H9 (cell line): ENCODE results near the gene RGSL1. TPM values are rescaled to one million over a fixed set of nuclear protein-coding genes. Genes with fewer than 3 reads are reported as not detected.

Experiments
- DNase-seq: peaks from one replicate; pipeline ENCODE4 v3.0.0-alpha.2; 2017
- H2AFZ ChIP-seq: one replicate; pipeline ENCODE4 v1.6.1; 2013; ENCODE audit warnings: mild to moderate bottlenecking, low read length, control low read depth, moderate library complexity
- H2AK5ac ChIP-seq: 2 replicates; pipeline ENCODE4 v1.6.1; 2013; ENCODE audit warnings: low read length, control low read depth, mixed read lengths; ENCODE audit not compliant: insufficient read length
- H2BK120ac ChIP-seq: one replicate; pipeline ENCODE4 v1.6.1; 2013; ENCODE audit warnings: low read depth, mild to moderate bottlenecking, low read length, control low read depth, inconsistent platforms; ENCODE audit not compliant: poor library complexity, severe bottlenecking
- H2BK12ac ChIP-seq: 2 replicates; pipeline ENCODE4 v1.6.1; 2013; ENCODE audit warnings: low read length, control low read depth, mixed read lengths, low read depth; ENCODE audit not compliant: insufficient read length
- H2BK15ac ChIP-seq: 2 replicates; pipeline ENCODE4 v1.6.1; 2013; ENCODE audit warnings: low read depth, low read length, control low read depth
- H2BK20ac ChIP-seq: one replicate; pipeline ENCODE4 v1.6.1; 2013; ENCODE audit warnings: low read depth, mild to moderate bottlenecking, low read length, control low read depth, inconsistent platforms; ENCODE audit not compliant: poor library complexity, severe bottlenecking
- H2BK5ac ChIP-seq: 2 replicates; pipeline ENCODE4 v1.6.1; 2013; ENCODE audit warnings: low read length, control low read depth, mixed read lengths; ENCODE audit not compliant: insufficient read length
- H3K14ac ChIP-seq: 2 replicates; pipeline ENCODE4 v1.6.1; 2013; ENCODE audit warnings: low read length, control low read depth; ENCODE audit not compliant: insufficient read depth
- H3K18ac ChIP-seq: 2 replicates; pipeline ENCODE4 v1.6.1; 2013; ENCODE audit warnings: low read depth, mild to moderate bottlenecking, mixed read lengths, low read length, control low read depth; ENCODE audit not compliant: insufficient read length
- H3K23ac ChIP-seq: 2 replicates; pipeline ENCODE4 v1.6.1; 2013; ENCODE audit warnings: low read length, control low read depth, mixed read lengths, low read depth; ENCODE audit not compliant: insufficient read length
- H3K23me2 ChIP-seq: 2 replicates; pipeline ENCODE4 v1.6.1; 2013; ENCODE audit warnings: low read depth, mild to moderate bottlenecking, mixed read lengths, low read length, control low read depth; ENCODE audit not compliant: insufficient read length, poor library complexity, severe bottlenecking
- H3K27ac ChIP-seq: 2 replicates; pipeline ENCODE4 v1.5.1; 2013; ENCODE audit warnings: low read length, control low read depth, mixed read lengths, low read depth; ENCODE audit not compliant: insufficient read length
- H3K27me3 ChIP-seq: 2 replicates; pipeline ENCODE4 v1.6.1; 2013; ENCODE audit warnings: low read length, control low read depth, inconsistent platforms; ENCODE audit not compliant: insufficient read depth
- H3K4ac ChIP-seq: 2 replicates; pipeline ENCODE4 v1.6.1; 2013; ENCODE audit warnings: low read depth, mild to moderate bottlenecking, control low read depth, inconsistent platforms, low read length, moderate library complexity
- H3K4me1 ChIP-seq: 2 replicates; pipeline ENCODE4 v1.6.1; 2013; ENCODE audit warnings: low read length, control low read depth, inconsistent platforms; ENCODE audit not compliant: insufficient read depth
- H3K4me2 ChIP-seq: 2 replicates; pipeline ENCODE4 v1.6.1; 2013; ENCODE audit warnings: low read length, control low read depth, mixed read lengths; ENCODE audit not compliant: insufficient read length, insufficient read depth
- H3K56ac ChIP-seq: 2 replicates; pipeline ENCODE4 v1.6.1; 2013; ENCODE audit warnings: low read depth, mild to moderate bottlenecking, mixed read lengths, low read length, control low read depth; ENCODE audit not compliant: insufficient read length
- H3K79me1 ChIP-seq: 2 replicates; pipeline ENCODE4 v1.6.1; 2013; ENCODE audit warnings: low read depth, mild to moderate bottlenecking, moderate library complexity, low read length, control low read depth, inconsistent platforms; ENCODE audit not compliant: insufficient read depth, poor library complexity, severe bottlenecking
- H3K79me2 ChIP-seq: 2 replicates; pipeline ENCODE4 v1.6.1; 2013; ENCODE audit warnings: low read length, control low read depth, inconsistent platforms; ENCODE audit not compliant: insufficient read depth
- H3K9ac ChIP-seq: 2 replicates; pipeline ENCODE4 v1.6.1; 2013; ENCODE audit warnings: low read length, control low read depth, mixed read lengths; ENCODE audit not compliant: insufficient read length; ENCODE audit errors: extremely low read depth
- H3K9me3 ChIP-seq: one replicate; pipeline ENCODE4 v1.6.1; 2013; ENCODE audit warnings: low read depth, low read length, inconsistent platforms; ENCODE audit not compliant: control insufficient read depth
- H3T11ph ChIP-seq: one replicate; pipeline ENCODE4 v1.6.1; 2013; ENCODE audit warnings: mild to moderate bottlenecking, low read length, control low read depth, inconsistent platforms
- H4K20me1 ChIP-seq: one replicate; pipeline ENCODE4 v1.6.1; 2013; ENCODE audit not compliant: control insufficient read depth, insufficient read length, insufficient read depth
- H4K5ac ChIP-seq: 2 replicates; pipeline ENCODE4 v1.6.1; 2013; ENCODE audit warnings: low read depth, mild to moderate bottlenecking, mixed read lengths, low read length, control low read depth; ENCODE audit not compliant: insufficient read length
- H4K8ac ChIP-seq: replicated peaks from 2 replicates; pipeline ENCODE4 v1.6.1; 2013; ENCODE audit warnings: low read length, control low read depth, mixed read lengths, low read depth; ENCODE audit not compliant: insufficient read length
- H4K91ac ChIP-seq: 2 replicates; pipeline ENCODE4 v1.6.1; 2013; ENCODE audit warnings: low read depth, mild to moderate bottlenecking, moderate library complexity, mixed read lengths, low read length, control low read depth; ENCODE audit not compliant: insufficient read length
- H3K27ac Mint-ChIP-seq, 3 experiments: 2 replicates in 2 of 3; 3 replicates in 1 of 3; pipeline ENCODE4 v1.8.0; 2020 to 2021; ENCODE audit warnings: mixed read lengths in 3 of 3, mild to moderate bottlenecking in 1 of 3, moderate library complexity in 1 of 3
- H3K27me3 Mint-ChIP-seq: 2 replicates; pipeline ENCODE4 v1.8.0; 2021; ENCODE audit warnings: low read depth, mild to moderate bottlenecking, moderate library complexity, mixed read lengths
- H3K36me3 Mint-ChIP-seq, 3 experiments: 2 replicates in 2 of 3; 3 replicates in 1 of 3; pipeline ENCODE4 v1.8.0; 2020 to 2021; ENCODE audit warnings: low read depth in 3 of 3, mixed read lengths in 3 of 3; ENCODE audit not compliant: insufficient read depth in 1 of 3
- H3K4me1 Mint-ChIP-seq, 2 experiments: 2 replicates each; pipeline ENCODE4 v1.8.0; 2020; ENCODE audit warnings: mixed read lengths in 2 of 2
- H3K4me3 Mint-ChIP-seq, 2 experiments: 2 replicates in 1 of 2; 3 replicates in 1 of 2; pipeline ENCODE4 v1.8.0; 2020 to 2021; ENCODE audit warnings: mild to moderate bottlenecking in 2 of 2, mixed read lengths in 2 of 2, moderate library complexity in 1 of 2
- H3K9me3 Mint-ChIP-seq, 2 experiments: 2 replicates in 1 of 2; 3 replicates in 1 of 2; pipeline ENCODE4 v1.8.0; 2020; ENCODE audit warnings: mild to moderate bottlenecking in 2 of 2, mixed read lengths in 2 of 2, moderate library complexity in 1 of 2
- CTCF ChIP-seq: fragments of 200-600 bp; sonication (generic); conservative IDR thresholded peaks from 3 replicates; pipeline ENCODE4 v1.8.0; 2021; ENCODE audit warnings: antibody characterized with exemption, mild to moderate bottlenecking
- WGBS: extraction: QIAGEN DNeasy Blood & Tissue Kit; methylation state at CpG from one replicate; pipeline ENCODE4 v1.1.7; 2013; ENCODE audit warnings: missing lambda C conversion rate, low lambda C conversion rate, mixed read lengths; ENCODE audit not compliant: insufficient read length; ENCODE audit errors: extremely low coverage; 5-methylcytosine and 5-hydroxymethylcytosine counted together
- total RNA-seq: library from RNA; stranded (reverse); gene quantifications from 2 replicates; pipeline ENCODE4 v1.2.1, GENCODE V29; 2021

RGSL1 gene
- total RNA-seq, 1 experiment from 2014 or later, result not detected

DNA sequence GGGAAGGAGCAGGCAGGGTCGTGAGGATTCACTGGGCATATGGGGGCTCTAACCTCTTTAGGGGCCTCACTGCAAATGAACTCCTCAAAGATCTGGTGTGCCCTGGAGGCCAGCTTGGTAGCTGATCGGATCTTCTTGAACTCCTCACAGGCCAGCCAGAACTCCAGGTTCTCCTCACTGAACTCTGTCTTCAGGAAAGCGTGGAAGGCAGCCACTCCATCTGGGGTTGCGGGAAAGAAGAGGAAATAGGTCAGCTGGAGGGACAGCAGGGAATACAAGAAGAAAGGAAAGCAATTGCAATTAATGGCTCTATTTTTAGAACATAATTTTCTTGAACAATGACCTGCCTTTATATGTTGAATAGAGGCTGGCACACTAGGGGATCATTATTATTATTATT is 152.0 kb downstream of the RGSL1 start:
- peaks cover 9% of the 10 kb centered on the region; the same call in 1 of the 2 replicates for H3K27me3 ChIP-seq
- no peak overlapping the region for H3K4me2 ChIP-seq
- no peak overlapping the region for H3K18ac ChIP-seq
- H2AFZ ChIP-seq, result no peak overlapping the region
- H3T11ph ChIP-seq, result no peak overlapping the region
- no peak overlapping the region for H4K8ac ChIP-seq
- no peak overlapping the region for H3K56ac ChIP-seq
- no peaks in the 10 kb centered on the region for H4K20me1 ChIP-seq
- H3K23me2 ChIP-seq, result peaks cover 3% of the 10 kb centered on the region
- H2BK12ac ChIP-seq, result no peak overlapping the region
- no peak overlapping the region for H2BK15ac ChIP-seq
- H3K4ac ChIP-seq, result no peak overlapping the region
- no peak overlapping the region for H3K27ac ChIP-seq
- no peaks in the 10 kb centered on the region for H3K9me3 ChIP-seq
- peaks cover 0 to 8% (median 2%) of the 10 kb centered on the region in 3 experiments; a peak in 5 of 7 replicates for H3K36me3 Mint-ChIP-seq
- no peak overlapping the region for H4K5ac ChIP-seq
- no peak overlapping the region for H3K23ac ChIP-seq
- 0 out of 2 replicates have a peak, but pooled peaks cover 2% of the 10 kb centered on the region for H3K79me2 ChIP-seq
- TF ChIP-seq CTCF, result no peak
- H3K9me3 Mint-ChIP-seq, result peaks cover 0 to 2% of the 10 kb centered on the region in 2 experiments; a peak in 1 of 5 replicates
- no peak overlapping the region for H3K9ac ChIP-seq
- no peak overlapping the region for H2BK20ac ChIP-seq
- H3K14ac ChIP-seq, result no peak overlapping the region
- H4K91ac ChIP-seq, result no peak overlapping the region
- H2AK5ac ChIP-seq, result no peak overlapping the region
- WGBS, result no CpG with 5 or more reads among the region's 4 CpGs
- no peak for DNase-seq
- H3K27me3 Mint-ChIP-seq, result peaks cover 27% of the 10 kb centered on the region
- no peaks in the 10 kb centered on the region for H3K79me1 ChIP-seq
- no peak overlapping the region for H2BK5ac ChIP-seq
- H3K27ac Mint-ChIP-seq, result no peak overlapping the region
- H2BK120ac ChIP-seq, result no peak overlapping the region
- peaks cover 2% of the 10 kb centered on the region for H3K4me1 ChIP-seq
- H3K4me3 Mint-ChIP-seq, result no peak overlapping the region
- peaks cover 12 to 19% of the 10 kb centered on the region in 2 experiments for H3K4me1 Mint-ChIP-seq
